GM12878 (cell line): ENCODE data around the gene ZNF169. TPM values are rescaled to one million over a fixed set of nuclear protein-coding genes. Genes with fewer than 3 reads are reported as not detected.
A peak's percentile ranks its signal among the peaks of the same experiment; 100 is the strongest.

Experiments
- ATAC-seq: fragments of 200-7000 bp; cut with Tn5 transposase; 3 replicates; pipeline ENCODE4 v1.9.1; 2020; ENCODE audit warnings: mild to moderate bottlenecking, moderate library complexity
- BruUV-seq: library from RNA; stranded (reverse); fragments of 400-500 nt; replicated peaks from 2 replicates; lab custom pipeline; 2021; lab: Mats Ljungman, UMichigan
- CTCF ChIA-PET: fragments of 300-600 bp; sonication (Branson Sonifier 250); formaldehyde crosslinking; extraction: SDS; loops from one replicate; lab custom pipeline; 2021; ENCODE audit warnings: inconsistent platforms; lab: Yijun Ruan, JAX
- POLR2A ChIA-PET: fragments of 350-600 bp; formaldehyde crosslinking; extraction: SDS; loops from one replicate; lab custom pipeline; 2021; ENCODE audit warnings: inconsistent platforms; lab: Charles Lee
- RAD21 ChIA-PET: fragments of 300-600 bp; sonication (Branson Sonifier 250); formaldehyde crosslinking; loops from one replicate; lab custom pipeline; 2023; ENCODE audit warnings: antibody characterized with exemption; ENCODE audit not compliant: unreplicated experiment; lab: Charles Lee
- SMC1A ChIA-PET: fragments of 300-600 bp; sonication (Branson Sonifier 250); formaldehyde crosslinking; loops from one replicate; lab custom pipeline; 2023; ENCODE audit not compliant: unreplicated experiment, uncharacterized antibody; lab: Charles Lee
- DNase-seq: peaks from one replicate; pipeline ENCODE4 v3.0.0-alpha.2; 2011; ENCODE audit warnings: low read depth, low spot score
- FAIRE-seq: peaks from 3 replicates; lab custom pipeline; 2011; peaks lifted over from hg19 to GRCh38; lab: Jason Lieb, UNC
- H2AFZ ChIP-seq: 2 replicates; pipeline ENCODE4 v1.6.0; 2011; ENCODE audit warnings: low read depth, low read length, control low read depth; ENCODE audit not compliant: control insufficient read depth
- H3K27ac ChIP-seq: 2 replicates; pipeline ENCODE4 v1.5.1; 2011; ENCODE audit warnings: control low read depth; ENCODE audit not compliant: control insufficient read depth, insufficient read depth
- H3K27me3 ChIP-seq, 2 experiments: replicated peaks in 1 of 2; 2 replicates each; pipeline versions ENCODE4 v1.6.0 to v1.6.1; 2011; ENCODE audit warnings: low read length in 1 of 2; ENCODE audit not compliant: control insufficient read depth in 2 of 2, insufficient read depth in 2 of 2
- H3K36me3 ChIP-seq, 2 experiments: 2 replicates each; pipeline ENCODE4 v1.5.1; 2011; ENCODE audit warnings: low read length in 1 of 2; ENCODE audit not compliant: control insufficient read depth in 2 of 2, insufficient read depth in 2 of 2
- H3K4me1 ChIP-seq: 2 replicates; pipeline ENCODE4 v1.6.1; 2011; ENCODE audit warnings: mild to moderate bottlenecking, low read length, moderate library complexity, mixed read lengths; ENCODE audit not compliant: control insufficient read depth, insufficient read depth
- H3K4me2 ChIP-seq: 2 replicates; pipeline ENCODE4 v1.6.0; 2011; ENCODE audit warnings: control low read depth; ENCODE audit not compliant: control insufficient read depth, insufficient read depth
- H3K4me3 ChIP-seq: fragments of 200-600 bp; sonication (generic); 2 replicates; pipeline ENCODE4 v1.5.1; 2016
- H3K79me2 ChIP-seq: 2 replicates; pipeline ENCODE4 v1.6.0; 2011; ENCODE audit warnings: low read length; ENCODE audit not compliant: control insufficient read depth, insufficient read depth
- H3K9ac ChIP-seq: 2 replicates; pipeline ENCODE4 v1.8.0; 2011; ENCODE audit warnings: low read length, control low read depth, mixed read lengths; ENCODE audit not compliant: control insufficient read depth, insufficient read depth
- H3K9me3 ChIP-seq: replicated peaks from 3 replicates; pipeline ENCODE4 v1.5.1; 2011; ENCODE audit warnings: mild to moderate bottlenecking, low read length; ENCODE audit not compliant: control insufficient read depth, insufficient read depth
- H4K20me1 ChIP-seq: 2 replicates; pipeline ENCODE4 v1.6.0; 2011; ENCODE audit not compliant: control insufficient read depth, insufficient read depth
- ATF3 ChIP-seq: IDR thresholded peaks from 2 replicates; pipeline ENCODE4 v1.6.1; 2011; ENCODE audit warnings: low read depth, mild to moderate bottlenecking, low read length, moderate library complexity, borderline replicate concordance; ENCODE audit errors: extremely low read depth
- BCL3 ChIP-seq: IDR thresholded peaks from 2 replicates; pipeline ENCODE4 v1.6.1; 2011; ENCODE audit warnings: borderline replicate concordance, low read depth, mild to moderate bottlenecking, moderate library complexity, low read length; ENCODE audit not compliant: insufficient read depth, poor library complexity, severe bottlenecking
- CHD2 ChIP-seq: IDR thresholded peaks from 2 replicates; pipeline ENCODE4 v1.6.1; 2011; ENCODE audit warnings: low read depth, low read length, improper control_type of control experiment, borderline replicate concordance
- IRF4 ChIP-seq: IDR thresholded peaks from 2 replicates; pipeline ENCODE4 v1.6.1; 2011; ENCODE audit warnings: low read depth, low read length
- JUND ChIP-seq: IDR thresholded peaks from 2 replicates; pipeline ENCODE4 v1.6.1; 2012; ENCODE audit warnings: low read depth, mild to moderate bottlenecking, low read length, improper control_type of control experiment, moderate library complexity
- RAD21 ChIP-seq: IDR thresholded peaks from 2 replicates; pipeline ENCODE4 v1.6.1; 2011; ENCODE audit warnings: mild to moderate bottlenecking, low read depth, low read length, moderate library complexity; ENCODE audit not compliant: insufficient read depth
- RB1 ChIP-seq: fragments of 450-650 bp; formaldehyde crosslinking; IDR thresholded peaks from 2 replicates; pipeline ENCODE4 v1.6.1; 2017; ENCODE audit warnings: mild to moderate bottlenecking, borderline replicate concordance
- RELB ChIP-seq: fragments of 450-650 bp; IDR thresholded peaks from 2 replicates; pipeline ENCODE4 v1.6.1; 2017; ENCODE audit warnings: low read depth, mild to moderate bottlenecking, moderate library complexity
- SKIL ChIP-seq: fragments of 450-650 bp; IDR thresholded peaks from 2 replicates; pipeline ENCODE4 v1.6.1; 2017; ENCODE audit warnings: mild to moderate bottlenecking, low read depth, inconsistent platforms; ENCODE audit not compliant: poor library complexity, severe bottlenecking
- TAF1 ChIP-seq: IDR thresholded peaks from 2 replicates; pipeline ENCODE4 v1.6.1; 2011; ENCODE audit warnings: mild to moderate bottlenecking, low read depth, low read length, borderline replicate concordance
- WGBS: methylation state at CpG from one replicate; pipeline ENCODE4 v1.1.6; 2016; ENCODE audit warnings: low lambda C conversion rate; ENCODE audit not compliant: insufficient replicate concordance, insufficient coverage; ENCODE audit errors: missing lambda C conversion rate; 5-methylcytosine and 5-hydroxymethylcytosine counted together
- in situ Hi-C: fragments of 300-500 bp; cut with MboI; formaldehyde crosslinking; loops from 9 replicates; pipeline ENCODE4 v1.14.3; 2018; ENCODE audit warnings: mixed read lengths
- intact Hi-C: fragments of 100-400 bp; cut with micrococcal nuclease; formaldehyde crosslinking; loops from one replicate; pipeline ENCODE4 v1.14.2; 2022; ENCODE audit not compliant: unreplicated experiment
- polyA plus RNA-seq, 11 experiments: library from polyadenylated mRNA; depleted of rRNA in 4 of 11; unstranded in 6 of 11; stranded (reverse) in 5 of 11; fragments of >200 nt; fragmentation: Nextera tagmentation in 4 of 11; fragmentation: Illumina TruSeq in 1 of 11; extraction: Ambion mirVana in 4 of 11; extraction: Trizol in 1 of 11; gene quantifications; 1 replicate in 1 of 11; 2 replicates in 10 of 11; pipeline versions ENCODE4 v1.2.1 to v1.2.3, GENCODE V29; 2011 to 2016; ENCODE audit warnings: inconsistent platforms in 2 of 11, missing spikeins in 2 of 11, low read depth in 1 of 11
- total RNA-seq, 4 experiments: library from RNA; depleted of rRNA in 3 of 4; stranded (reverse); fragments of >200 nt in 3 of 4; fragmentation: Illumina TruSeq in 1 of 4; extraction: Trizol in 1 of 4; gene quantifications; 2 replicates each; pipeline versions ENCODE4 v1.2.1 to v1.2.3, GENCODE V29; 2013 to 2021

Gene ZNF169
- total and polyA plus RNA-seq, 10 of the 15 experiments (the other 5 are each of a cell fraction or from before 2014, with no cell fraction given), result 2.2 to 15.7 (median 5.8) TPM

GRCh38 chr9:94213511-94214124 is 45.5 kb upstream of the ZNF169 start (continued):
- TF ChIP-seq TAF1 (no peak), RAD21 (peak; percentile 94)
- TF ChIP-seq, all 136 proteins: peak for 8

- Histone ChIP-seq H3K4me2 (no peak overlapping the region), H3K9me3 (no peaks in the 10 kb centered on the region), H3K27ac (no peak overlapping the region), H3K79me2 (no peaks in the 10 kb centered on the region), H3K4me3 (no peak overlapping the region), H3K9ac (no peak overlapping the region), H3K27me3 (no peaks in the 10 kb centered on the region), H2AFZ (no peak overlapping the region), H3K4me1 (no peaks in the 10 kb centered on the region), H3K36me3 (no peaks in the 10 kb centered on the region), H4K20me1 (no peaks in the 10 kb centered on the region)
- in situ Hi-C loops (no loop called here), intact Hi-C loops (no loop called here)
- FAIRE-seq (no peak), ATAC-seq (no peak), DNase-seq (no peak)
- ChIA-PET RAD21 (interaction anchor here (0.7 kb wide), 1 partner anchor 11 kb away, joined by 3 read pairs; no protein-coding TSS in a partner anchor), SMC1A (no interaction called here), POLR2A (no interaction called here), CTCF (no interaction called here)
- no TSS peak for BruUV-seq
- TF ChIP-seq JUND, result no peak
- no peak for TF ChIP-seq BCL3
- TF ChIP-seq ATF3, result no peak
- no peak for TF ChIP-seq IRF4
- no peak for TF ChIP-seq CHD2
- no peak for TF ChIP-seq RB1
- TF ChIP-seq RELB, result no peak
- TF ChIP-seq SKIL, result no peak
- 5% methylated on average over 1 of the region's 1 CpG for WGBS
Observed at GRCh38 chr9:94222870-94223269, 36.2 kb upstream of the ZNF169 start.
